Vagina (tissue), 2 donors: ENCODE measurements around the gene WDR35. TPM values are rescaled to one million over a fixed set of nuclear protein-coding genes. Genes with fewer than 3 reads are reported as not detected.

Experiments used
- DNase-seq, 2 donors: peaks; one replicate each; pipeline ENCODE4 v3.0.0-alpha.2; 2017; ENCODE audit errors: extremely low spot score in 2 of 2
- H3K27ac ChIP-seq: fragments of 200-600 bp; sonication (generic); one replicate; pipeline ENCODE4 v1.5.1; 2019
- H3K27me3 ChIP-seq: fragments of 200-600 bp; sonication (generic); one replicate; pipeline ENCODE4 v1.5.1; 2019
- H3K36me3 ChIP-seq, 2 donors: fragments of 200-600 bp; sonication (generic); one replicate each; pipeline ENCODE4 v1.5.1; 2017 to 2019
- H3K4me1 ChIP-seq: fragments of 200-600 bp; sonication (generic); one replicate; pipeline ENCODE4 v1.5.1; 2019
- H3K4me3 ChIP-seq, 2 donors: fragments of 200-600 bp; sonication (generic); 1 replicate in 1 of 2; 2 replicates in 1 of 2; pipeline ENCODE4 v1.5.1; 2016 to 2019
- H3K9me3 ChIP-seq: fragments of 200-600 bp; sonication (generic); one replicate; pipeline ENCODE4 v1.5.1; 2019
- CTCF ChIP-seq, 3 experiments: fragments of 450-650 bp in 2 of 3; fragments of 200-600 bp in 1 of 3; sonication (generic) in 1 of 3; IDR thresholded peaks; one replicate each; pipeline ENCODE4 v1.5.1; 2017 to 2019; ENCODE audit warnings: antibody characterized with exemption in 3 of 3, mild to moderate bottlenecking in 2 of 3, moderate library complexity in 2 of 3
- POLR2A ChIP-seq, 2 donors: fragments of 450-650 bp; IDR thresholded peaks; one replicate each; pipeline ENCODE4 v1.6.1; 2017; ENCODE audit warnings: antibody characterized with exemption in 2 of 2, mild to moderate bottlenecking in 2 of 2, moderate library complexity in 2 of 2
- POLR2AphosphoS5 ChIP-seq, 2 donors: sonication (generic); formaldehyde crosslinking; IDR thresholded peaks; one replicate each; pipeline ENCODE4 v1.9.0; 2017; ENCODE audit warnings: antibody characterized with exemption in 2 of 2, mild to moderate bottlenecking in 2 of 2, low read depth in 1 of 2; ENCODE audit not compliant: insufficient read depth in 1 of 2
- intact Hi-C: fragments of 100-400 bp; cut with DNase I; formaldehyde crosslinking; loops from one replicate; pipeline ENCODE4 v1.15.1; 2023
- total RNA-seq: library from RNA; depleted of rRNA; stranded (reverse); fragments of >200 nt; gene quantifications from one replicate; pipeline ENCODE4 v1.2.3, GENCODE V29; 2016

WDR35 gene
- total RNA-seq, 1 donor from 2014 or later = 8.3 TPM

- no peaks in the 10 kb centered on the region for H3K27me3 ChIP-seq
- no peaks in the 10 kb centered on the region for H3K9me3 ChIP-seq
- no peak for DNase-seq
- H3K36me3 ChIP-seq = no peaks in the 10 kb centered on the region
- no peak overlapping the region for H3K4me3 ChIP-seq
- intact Hi-C loops = no loop called here
- TF ChIP-seq CTCF (IDR thresholded peaks at IDR 0.05) (no peak), POLR2A (IDR thresholded peaks at IDR 0.05) (no peak), POLR2AphosphoS5 (IDR thresholded peaks at IDR 0.05; ENCODE audit: insufficient read depth in 1 of 2, low read depth in 1 of 2) (no peak)
- peaks cover 18% of the 10 kb centered on the region for H3K4me1 ChIP-seq
- no peak overlapping the region for H3K27ac ChIP-seq
Observed at GRCh38 chr2:19888831-19889230, 101.1 kb downstream of the WDR35 start.

GRCh38 chr2:19887510-19887909 is 102.4 kb downstream of the WDR35 start:
- intact Hi-C loops = no loop called here
- Histone ChIP-seq H3K27ac (no peak overlapping the region), H3K4me3 (no peak overlapping the region), H3K9me3 (no peaks in the 10 kb centered on the region), H3K27me3 (no peaks in the 10 kb centered on the region), H3K4me1 (peaks cover 15% of the 10 kb centered on the region), H3K36me3 (no peaks in the 10 kb centered on the region)
- no peak for TF ChIP-seq CTCF (IDR thresholded peaks at IDR 0.05)
- TF ChIP-seq POLR2AphosphoS5 (IDR thresholded peaks at IDR 0.05; ENCODE audit: insufficient read depth in 1 of 2, low read depth in 1 of 2) = no peak
- no peak for TF ChIP-seq POLR2A (IDR thresholded peaks at IDR 0.05)
- no peak for DNase-seq

GRCh38 chr2:19886261-19886660 is 103.6 kb downstream of the WDR35 start:
- no peaks in the 10 kb centered on the region for H3K27me3 ChIP-seq
- H3K4me3 ChIP-seq = no peak overlapping the region
- no peak overlapping the region for H3K27ac ChIP-seq
- no peaks in the 10 kb centered on the region for H3K9me3 ChIP-seq
- no peak for DNase-seq
- peaks cover 15% of the 10 kb centered on the region for H3K4me1 ChIP-seq
- no peaks in the 10 kb centered on the region for H3K36me3 ChIP-seq
- no peak for TF ChIP-seq POLR2AphosphoS5 (IDR thresholded peaks at IDR 0.05; ENCODE audit: insufficient read depth in 1 of 2, low read depth in 1 of 2)
- TF ChIP-seq POLR2A (IDR thresholded peaks at IDR 0.05) = no peak
- no peak for TF ChIP-seq CTCF (IDR thresholded peaks at IDR 0.05)
- intact Hi-C loops = no loop called here

GRCh38 chr2:19885791-19886190 is 104.1 kb downstream of the WDR35 start:
- intact Hi-C loops = no loop called here
- Histone ChIP-seq H3K9me3 (no peaks in the 10 kb centered on the region), H3K27ac (no peak overlapping the region), H3K27me3 (no peaks in the 10 kb centered on the region), H3K4me3 (no peak overlapping the region), H3K36me3 (no peaks in the 10 kb centered on the region), H3K4me1 (peaks cover 15% of the 10 kb centered on the region)
- TF ChIP-seq POLR2A (IDR thresholded peaks at IDR 0.05) (no peak), CTCF (IDR thresholded peaks at IDR 0.05) (no peak), POLR2AphosphoS5 (IDR thresholded peaks at IDR 0.05; ENCODE audit: insufficient read depth in 1 of 2, low read depth in 1 of 2) (no peak)
- DNase-seq = no peak

- H3K9me3 ChIP-seq = no peaks in the 10 kb centered on the region
- TF ChIP-seq POLR2A (IDR thresholded peaks at IDR 0.05) = no peak
- TF ChIP-seq CTCF (IDR thresholded peaks at IDR 0.05) = no peak
- TF ChIP-seq POLR2AphosphoS5 (IDR thresholded peaks at IDR 0.05; ENCODE audit: insufficient read depth in 1 of 2, low read depth in 1 of 2) = no peak
- peak; percentile 58 to 76 for DNase-seq
- H3K27me3 ChIP-seq = no peaks in the 10 kb centered on the region
- no peak overlapping the region for H3K27ac ChIP-seq
- no peak overlapping the region for H3K4me3 ChIP-seq
- intact Hi-C loops = no loop called here
- H3K4me1 ChIP-seq = peaks cover 5% of the 10 kb centered on the region
- H3K36me3 ChIP-seq = no peaks in the 10 kb centered on the region
Observed at GRCh38 chr2:19883971-19884720, 105.8 kb downstream of the WDR35 start.
